ENCODE results near the gene ZNF827.

- TF ChIP-seq CTCF (IDR thresholded peaks at IDR 0.05 in 4 of 5, conservative IDR thresholded peaks at IDR 0.05 in 1 of 5) (no peak), POLR2A (IDR thresholded peaks at IDR 0.05) (no peak)
These were observed 142.3 kb downstream of the ZNF827 start for GRCh38 chr4:145796346-145796745.

Measured in gastrocnemius medialis (tissue), 4 donors.